SK-N-SH (cell line): Measurements from ENCODE around the gene SETD4. TPM values are rescaled to one million over a fixed set of nuclear protein-coding genes. Genes with fewer than 3 reads are reported as not detected.

Source experiments
- CTCF ChIA-PET: fragments of 300-600, 350-600 bp; formaldehyde crosslinking; extraction: SDS; loops from one replicate; lab custom pipeline; 2021; lab: Yijun Ruan, JAX
- POLR2A ChIA-PET: fragments of 350-600 bp; sonication (Branson Sonifier 250); formaldehyde crosslinking; extraction: SDS; loops from one replicate; lab custom pipeline; 2020; ENCODE audit warnings: antibody characterized with exemption, inconsistent platforms; lab: Yijun Ruan, JAX
- DNase-seq: peaks from one replicate; pipeline ENCODE4 v3.0.0; 2012
- H2AFZ ChIP-seq: fragments of 200-600 bp; sonication (generic); 2 replicates; pipeline ENCODE4 v1.8.1; 2016; ENCODE audit warnings: antibody characterized with exemption, mild to moderate bottlenecking, low read depth
- H3F3A ChIP-seq: fragments of 200-600 bp; sonication (generic); replicated peaks from 2 replicates; pipeline ENCODE3; 2016; ENCODE audit warnings: antibody characterized with exemption, mild to moderate bottlenecking; ENCODE audit not compliant: insufficient read depth
- H3K27ac ChIP-seq, 2 experiments: fragments of 200-500 bp in 1 of 2; fragments of 200-600 bp in 1 of 2; sonication (Bioruptor generic) in 1 of 2; sonication (generic), shearing (Covaris generic) in 1 of 2; 2 replicates each; pipeline versions ENCODE4 v1.5.1 to v1.6.1; 2014 to 2016; ENCODE audit warnings: low read depth in 2 of 2, inconsistent platforms in 1 of 2, low read length in 1 of 2, mild to moderate bottlenecking in 1 of 2, mixed read lengths in 1 of 2
- H3K27me3 ChIP-seq: fragments of 200-600 bp; sonication (generic), shearing (Covaris generic); 2 replicates; pipeline ENCODE4 v1.6.1; 2016; ENCODE audit warnings: mixed run types; ENCODE audit not compliant: insufficient read depth
- H3K36me3 ChIP-seq, 2 experiments: fragments of 200-500 bp in 1 of 2; fragments of 200-600 bp in 1 of 2; sonication (Bioruptor generic) in 1 of 2; sonication (generic) in 1 of 2; replicated peaks in 1 of 2; 2 replicates each; pipeline versions ENCODE3 to v1.5.1; 2014 to 2016; ENCODE audit warnings: low read length in 1 of 2, mild to moderate bottlenecking in 1 of 2; ENCODE audit not compliant: insufficient read depth in 2 of 2, control insufficient read depth in 1 of 2
- H3K4me1 ChIP-seq, 2 experiments: fragments of 200-500 bp in 1 of 2; fragments of 200-600 bp in 1 of 2; sonication (Bioruptor generic) in 1 of 2; sonication (generic), shearing (Covaris generic) in 1 of 2; 2 replicates each; pipeline versions ENCODE4 v1.5.1 to v1.6.1; 2014 to 2016; ENCODE audit warnings: low read depth in 1 of 2, low read length in 1 of 2, mixed run types in 1 of 2; ENCODE audit not compliant: insufficient read depth in 2 of 2, control insufficient read depth in 1 of 2
- H3K4me2 ChIP-seq: fragments of 200-600 bp; sonication (generic), shearing (Covaris generic); 2 replicates; pipeline ENCODE4 v1.6.1; 2017; ENCODE audit warnings: mixed run types
- H3K4me3 ChIP-seq, 2 experiments: fragments of 200-500 bp in 1 of 2; fragments of 200-600 bp in 1 of 2; sonication (Bioruptor generic) in 1 of 2; sonication (generic), shearing (Covaris generic) in 1 of 2; 2 replicates each; pipeline versions ENCODE4 v1.5.1 to v1.8.1; 2014 to 2016; ENCODE audit warnings: low read depth in 2 of 2, inconsistent platforms in 1 of 2, low read length in 1 of 2, mild to moderate bottlenecking in 1 of 2, mixed read lengths in 1 of 2, moderate library complexity in 1 of 2
- H3K79me2 ChIP-seq: fragments of 200-600 bp; sonication (generic); 2 replicates; pipeline ENCODE4 v1.8.1; 2017; ENCODE audit warnings: mild to moderate bottlenecking; ENCODE audit not compliant: insufficient read depth
- H3K9ac ChIP-seq: fragments of 200-600 bp; sonication (generic); 2 replicates; pipeline ENCODE4 v1.6.1; 2017; ENCODE audit warnings: mixed run types
- H3K9me2 ChIP-seq: fragments of 200-600 bp; sonication (generic); 2 replicates; pipeline ENCODE4 v1.6.1; 2017; ENCODE audit warnings: mixed run types
- H3K9me3 ChIP-seq: fragments of 200-600 bp; sonication (generic); 2 replicates; pipeline ENCODE4 v1.6.1; 2017; ENCODE audit warnings: mixed run types, mild to moderate bottlenecking, moderate library complexity
- H4K20me1 ChIP-seq: fragments of 200-600 bp; sonication (generic); 2 replicates; pipeline ENCODE4 v1.6.1; 2017; ENCODE audit warnings: mild to moderate bottlenecking, mixed run types; ENCODE audit not compliant: insufficient read depth
- CHD2 ChIP-seq: fragments of 150-350 bp; IDR thresholded peaks from 2 replicates; pipeline ENCODE4 v1.6.1; 2018; ENCODE audit warnings: low read length; ENCODE audit not compliant: partially characterized antibody
- ELF1 ChIP-seq: IDR thresholded peaks from 2 replicates; pipeline ENCODE4 v1.4.0; 2012
- EZH2phosphoT487 ChIP-seq: fragments of 200-600 bp; sonication (generic); IDR thresholded peaks from 2 replicates; pipeline ENCODE4 v1.6.1; 2017; ENCODE audit warnings: low read depth, mixed run types, mild to moderate bottlenecking, antibody characterized with exemption, moderate library complexity, borderline replicate concordance
- FOXJ3 ChIP-seq: sonication (generic); formaldehyde crosslinking; IDR thresholded peaks from 2 replicates; pipeline ENCODE4 v1.5.1; 2020; ENCODE audit warnings: mild to moderate bottlenecking, missing genetic modification reagents
- GABPA ChIP-seq: IDR thresholded peaks from 2 replicates; pipeline ENCODE4 v1.4.0; 2012; ENCODE audit warnings: low read depth, mild to moderate bottlenecking
- NFIC ChIP-seq: IDR thresholded peaks from 2 replicates; pipeline ENCODE4 v1.4.0; 2012; ENCODE audit warnings: borderline replicate concordance
- POLR2AphosphoS5 ChIP-seq: IDR thresholded peaks from 2 replicates; pipeline ENCODE4 v1.6.1; 2012; ENCODE audit warnings: low read depth, low read length
- RCOR1 ChIP-seq: fragments of 150-350 bp; IDR thresholded peaks from 2 replicates; pipeline ENCODE4 v1.6.1; 2017; ENCODE audit warnings: antibody characterized with exemption, low read length
- SIN3A ChIP-seq: IDR thresholded peaks from 2 replicates; pipeline ENCODE4 v1.6.1; 2012; ENCODE audit warnings: low read depth, mild to moderate bottlenecking, low read length, moderate library complexity, borderline replicate concordance
- SMC3 ChIP-seq: IDR thresholded peaks from 2 replicates; pipeline ENCODE4 v1.6.1; 2012; ENCODE audit warnings: low read depth, low read length, improper control_type of control experiment
- TAF1 ChIP-seq: IDR thresholded peaks from 2 replicates; pipeline ENCODE4 v1.6.1; 2012; ENCODE audit warnings: low read depth, mild to moderate bottlenecking, low read length, moderate library complexity, borderline replicate concordance
- YY1 ChIP-seq: IDR thresholded peaks from 2 replicates; pipeline ENCODE4 v1.4.0; 2012; ENCODE audit warnings: low read depth, mild to moderate bottlenecking
- WGBS: methylation state at CpG from one replicate; pipeline ENCODE4 v1.1.6; 2017; ENCODE audit warnings: low lambda C conversion rate; 5-methylcytosine and 5-hydroxymethylcytosine counted together
- polyA plus RNA-seq, 3 experiments: library from polyadenylated mRNA; depleted of rRNA; stranded (reverse); fragments of >200 nt; gene quantifications; 2 replicates each; pipeline ENCODE4 v1.2.3, GENCODE V29; 2012
- TF ChIP-seq, protein P1 (sequence below): IDR thresholded peaks from 2 replicates; pipeline ENCODE4 v1.4.0; 2012; ENCODE audit warnings: low read depth, borderline replicate concordance
- TF ChIP-seq, protein P2 (sequence below): IDR thresholded peaks from 2 replicates; pipeline ENCODE4 v1.6.1; 2012; ENCODE audit warnings: mild to moderate bottlenecking, low read depth, low read length, moderate library complexity
- TF ChIP-seq, protein P3 (sequence below): fragments of 150-350 bp; IDR thresholded peaks from 2 replicates; pipeline ENCODE4 v1.6.1; 2016; ENCODE audit warnings: mild to moderate bottlenecking, low read depth, low read length
- TF ChIP-seq, protein P4 (sequence below): IDR thresholded peaks from 2 replicates; pipeline ENCODE4 v1.4.0; 2012; ENCODE audit warnings: low read depth

Gene SETD4
- polyA plus RNA-seq, 1 of the 3 experiments (the other 2 are of a cell fraction), result 15.9 TPM

DNA sequence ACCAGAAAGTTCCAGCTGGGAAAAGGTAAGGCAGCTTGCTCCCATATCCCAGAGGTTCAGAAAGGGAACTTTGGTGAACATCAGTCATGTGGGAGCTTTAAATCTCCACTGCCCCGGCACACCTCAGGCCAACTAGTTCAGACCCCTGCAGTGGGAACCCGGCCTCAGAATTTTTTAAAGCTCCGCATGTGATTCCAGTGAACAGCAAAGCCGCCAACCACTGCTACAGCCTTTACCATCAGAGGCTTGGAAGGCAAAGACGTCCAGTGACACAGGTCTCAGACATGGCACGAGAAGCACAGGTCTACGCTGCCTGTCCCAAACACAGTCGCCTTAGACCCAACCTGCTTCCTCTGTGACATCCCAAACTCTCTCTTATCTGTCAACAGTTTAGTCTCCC, 31.0 kb downstream of the SETD4 start:
- H3K9me3 ChIP-seq, result no peaks in the 10 kb centered on the region
- H3K9ac ChIP-seq, result no peak overlapping the region
- WGBS, result 85% methylated on average over 8 of the region's 8 CpGs
- DNase-seq, result no peak
- H3K9me2 ChIP-seq, result no peaks in the 10 kb centered on the region
- H4K20me1 ChIP-seq, result no peaks in the 10 kb centered on the region
- no peak overlapping the region for H3K4me3 ChIP-seq
- H3K4me2 ChIP-seq, result no peak overlapping the region
- TF ChIP-seq EZH2phosphoT487, result no peak
- peaks cover 0 to 2% of the 10 kb centered on the region in 2 experiments; a peak in 1 of 4 replicates for H3K4me1 ChIP-seq
- H3K79me2 ChIP-seq, result no peaks in the 10 kb centered on the region
- no peaks in the 10 kb centered on the region for H3K27me3 ChIP-seq
- H3K36me3 ChIP-seq, result no peaks in the 10 kb centered on the region
- peaks cover 2% of the 10 kb centered on the region for H3F3A ChIP-seq
- POLR2A ChIA-PET, result no interaction called here
- CTCF ChIA-PET, result interaction anchor here (1.0 to 5.4 kb wide), 13 partner anchors 16 to 1341 kb away, joined by 3 to 35 read pairs (median 6); no protein-coding TSS in a partner anchor
- no peak overlapping the region for H3K27ac ChIP-seq
- H2AFZ ChIP-seq, result no peak overlapping the region

DNA sequence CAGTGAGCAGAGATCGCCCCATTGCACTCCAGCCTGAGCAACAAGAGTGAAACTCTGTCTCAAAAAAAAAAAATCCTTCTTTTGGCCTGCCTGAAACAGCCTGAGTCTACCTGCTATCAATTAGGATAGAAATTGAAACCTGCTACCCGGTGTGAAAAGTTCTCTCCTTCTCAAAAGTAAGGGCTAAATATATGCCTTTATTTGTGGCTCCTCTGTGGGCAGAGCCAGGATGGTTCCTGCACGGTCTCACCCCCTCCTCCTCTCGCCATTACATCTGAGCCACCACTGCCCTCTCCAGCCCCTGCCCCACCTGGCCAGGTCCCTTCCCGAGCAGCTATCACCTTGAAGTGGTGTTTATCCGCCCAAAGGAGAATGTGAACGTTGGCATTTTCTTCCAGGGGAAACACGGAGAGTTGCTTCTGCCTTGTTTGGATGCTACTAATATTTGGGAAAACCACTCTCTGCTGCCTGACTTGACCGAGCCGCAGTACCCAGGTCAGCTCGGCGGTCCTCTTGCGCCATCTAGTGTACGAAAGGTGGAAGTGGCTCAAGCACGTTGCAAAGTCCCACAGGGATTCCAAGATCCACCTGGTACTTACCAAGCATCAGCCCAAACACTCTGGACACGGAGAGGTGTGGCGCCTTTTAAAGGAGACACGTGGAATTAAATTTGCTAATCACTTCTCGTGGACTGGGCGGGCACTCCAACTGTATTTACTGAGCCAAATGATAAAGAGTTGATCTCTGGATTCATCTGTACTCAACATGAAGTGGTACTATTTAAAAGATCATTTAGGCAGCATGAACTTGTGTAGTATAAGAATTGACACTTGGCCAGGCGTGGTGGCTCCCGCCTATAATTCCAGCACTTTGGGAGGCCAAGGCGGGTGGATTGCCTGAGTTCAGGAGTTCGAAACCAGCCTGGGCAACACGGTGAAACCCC, 31.9 kb downstream of the SETD4 start:
- 26% methylated on average over 24 of the region's 25 CpGs for WGBS
- H3K9ac ChIP-seq, result no peak overlapping the region
- TF ChIP-seq, protein P1, sequence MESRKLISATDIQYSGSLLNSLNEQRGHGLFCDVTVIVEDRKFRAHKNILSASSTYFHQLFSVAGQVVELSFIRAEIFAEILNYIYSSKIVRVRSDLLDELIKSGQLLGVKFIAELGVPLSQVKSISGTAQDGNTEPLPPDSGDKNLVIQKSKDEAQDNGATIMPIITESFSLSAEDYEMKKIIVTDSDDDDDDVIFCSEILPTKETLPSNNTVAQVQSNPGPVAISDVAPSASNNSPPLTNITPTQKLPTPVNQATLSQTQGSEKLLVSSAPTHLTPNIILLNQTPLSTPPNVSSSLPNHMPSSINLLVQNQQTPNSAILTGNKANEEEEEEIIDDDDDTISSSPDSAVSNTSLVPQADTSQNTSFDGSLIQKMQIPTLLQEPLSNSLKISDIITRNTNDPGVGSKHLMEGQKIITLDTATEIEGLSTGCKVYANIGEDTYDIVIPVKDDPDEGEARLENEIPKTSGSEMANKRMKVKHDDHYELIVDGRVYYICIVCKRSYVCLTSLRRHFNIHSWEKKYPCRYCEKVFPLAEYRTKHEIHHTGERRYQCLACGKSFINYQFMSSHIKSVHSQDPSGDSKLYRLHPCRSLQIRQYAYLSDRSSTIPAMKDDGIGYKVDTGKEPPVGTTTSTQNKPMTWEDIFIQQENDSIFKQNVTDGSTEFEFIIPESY, result no peak
- TF ChIP-seq, protein P2, sequence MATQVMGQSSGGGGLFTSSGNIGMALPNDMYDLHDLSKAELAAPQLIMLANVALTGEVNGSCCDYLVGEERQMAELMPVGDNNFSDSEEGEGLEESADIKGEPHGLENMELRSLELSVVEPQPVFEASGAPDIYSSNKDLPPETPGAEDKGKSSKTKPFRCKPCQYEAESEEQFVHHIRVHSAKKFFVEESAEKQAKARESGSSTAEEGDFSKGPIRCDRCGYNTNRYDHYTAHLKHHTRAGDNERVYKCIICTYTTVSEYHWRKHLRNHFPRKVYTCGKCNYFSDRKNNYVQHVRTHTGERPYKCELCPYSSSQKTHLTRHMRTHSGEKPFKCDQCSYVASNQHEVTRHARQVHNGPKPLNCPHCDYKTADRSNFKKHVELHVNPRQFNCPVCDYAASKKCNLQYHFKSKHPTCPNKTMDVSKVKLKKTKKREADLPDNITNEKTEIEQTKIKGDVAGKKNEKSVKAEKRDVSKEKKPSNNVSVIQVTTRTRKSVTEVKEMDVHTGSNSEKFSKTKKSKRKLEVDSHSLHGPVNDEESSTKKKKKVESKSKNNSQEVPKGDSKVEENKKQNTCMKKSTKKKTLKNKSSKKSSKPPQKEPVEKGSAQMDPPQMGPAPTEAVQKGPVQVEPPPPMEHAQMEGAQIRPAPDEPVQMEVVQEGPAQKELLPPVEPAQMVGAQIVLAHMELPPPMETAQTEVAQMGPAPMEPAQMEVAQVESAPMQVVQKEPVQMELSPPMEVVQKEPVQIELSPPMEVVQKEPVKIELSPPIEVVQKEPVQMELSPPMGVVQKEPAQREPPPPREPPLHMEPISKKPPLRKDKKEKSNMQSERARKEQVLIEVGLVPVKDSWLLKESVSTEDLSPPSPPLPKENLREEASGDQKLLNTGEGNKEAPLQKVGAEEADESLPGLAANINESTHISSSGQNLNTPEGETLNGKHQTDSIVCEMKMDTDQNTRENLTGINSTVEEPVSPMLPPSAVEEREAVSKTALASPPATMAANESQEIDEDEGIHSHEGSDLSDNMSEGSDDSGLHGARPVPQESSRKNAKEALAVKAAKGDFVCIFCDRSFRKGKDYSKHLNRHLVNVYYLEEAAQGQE, result no peak
- TF ChIP-seq CHD2 (peak; percentile 29), SMC3 (peak; percentile 92), GABPA (no peak), YY1 (no peak), EZH2phosphoT487 (no peak), SIN3A (no peak), FOXJ3 (CRISPR knock-in tag) (no peak), RCOR1 (0 out of 2 replicates have a peak, but pooled peaks have one; percentile 44), ELF1 (no peak), POLR2AphosphoS5 (no peak), TAF1 (no peak), NFIC (no peak)
- TF ChIP-seq, protein P3, sequence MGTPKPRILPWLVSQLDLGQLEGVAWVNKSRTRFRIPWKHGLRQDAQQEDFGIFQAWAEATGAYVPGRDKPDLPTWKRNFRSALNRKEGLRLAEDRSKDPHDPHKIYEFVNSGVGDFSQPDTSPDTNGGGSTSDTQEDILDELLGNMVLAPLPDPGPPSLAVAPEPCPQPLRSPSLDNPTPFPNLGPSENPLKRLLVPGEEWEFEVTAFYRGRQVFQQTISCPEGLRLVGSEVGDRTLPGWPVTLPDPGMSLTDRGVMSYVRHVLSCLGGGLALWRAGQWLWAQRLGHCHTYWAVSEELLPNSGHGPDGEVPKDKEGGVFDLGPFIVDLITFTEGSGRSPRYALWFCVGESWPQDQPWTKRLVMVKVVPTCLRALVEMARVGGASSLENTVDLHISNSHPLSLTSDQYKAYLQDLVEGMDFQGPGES, result no peak
- TF ChIP-seq, protein P4, sequence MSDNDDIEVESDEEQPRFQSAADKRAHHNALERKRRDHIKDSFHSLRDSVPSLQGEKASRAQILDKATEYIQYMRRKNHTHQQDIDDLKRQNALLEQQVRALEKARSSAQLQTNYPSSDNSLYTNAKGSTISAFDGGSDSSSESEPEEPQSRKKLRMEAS, result no peak

More for the DNA sequence above, 31.9 kb downstream of the SETD4 start:
- H3K79me2 ChIP-seq, result no peaks in the 10 kb centered on the region
- H3K27ac ChIP-seq, result no peak overlapping the region
- H3K27me3 ChIP-seq, result no peaks in the 10 kb centered on the region
- H3K9me2 ChIP-seq, result no peaks in the 10 kb centered on the region
- H2AFZ ChIP-seq, result no peak overlapping the region
- ChIA-PET POLR2A (no interaction called here), CTCF (interaction anchor here (0.7 to 5.4 kb wide), 28 partner anchors 8 to 1340 kb away, joined by 3 to 35 read pairs (median 4); partner anchors contain the start of gene CBR1)
- no peaks in the 10 kb centered on the region for H4K20me1 ChIP-seq
- peaks cover 0 to 4% of the 10 kb centered on the region in 2 experiments; a peak in 1 of 4 replicates for H3K4me1 ChIP-seq
- no peak overlapping the region; a peak in 1 of 4 replicates for H3K4me3 ChIP-seq
- no peaks in the 10 kb centered on the region for H3K36me3 ChIP-seq
- H3K9me3 ChIP-seq, result no peaks in the 10 kb centered on the region
- DNase-seq, result peak; percentile 83
- H3K4me2 ChIP-seq, result no peak overlapping the region
- H3F3A ChIP-seq, result no peaks in the 10 kb centered on the region
